ENCODE measurements around the gene FLVCR2. TPM values are rescaled to one million over a fixed set of nuclear protein-coding genes. Genes with fewer than 3 reads are reported as not detected.
A peak's percentile ranks its signal among the peaks of the same experiment; 100 is the strongest.
"Not testable (repeated sequence)": the region's sequence is repeated elsewhere in the genome, so short reads cannot be mapped to it uniquely, and the experiment has no call there.

FLVCR2 gene
- total RNA-seq, 2 experiments from 2014 or later: 0.50 to 4.4 TPM

DNA sequence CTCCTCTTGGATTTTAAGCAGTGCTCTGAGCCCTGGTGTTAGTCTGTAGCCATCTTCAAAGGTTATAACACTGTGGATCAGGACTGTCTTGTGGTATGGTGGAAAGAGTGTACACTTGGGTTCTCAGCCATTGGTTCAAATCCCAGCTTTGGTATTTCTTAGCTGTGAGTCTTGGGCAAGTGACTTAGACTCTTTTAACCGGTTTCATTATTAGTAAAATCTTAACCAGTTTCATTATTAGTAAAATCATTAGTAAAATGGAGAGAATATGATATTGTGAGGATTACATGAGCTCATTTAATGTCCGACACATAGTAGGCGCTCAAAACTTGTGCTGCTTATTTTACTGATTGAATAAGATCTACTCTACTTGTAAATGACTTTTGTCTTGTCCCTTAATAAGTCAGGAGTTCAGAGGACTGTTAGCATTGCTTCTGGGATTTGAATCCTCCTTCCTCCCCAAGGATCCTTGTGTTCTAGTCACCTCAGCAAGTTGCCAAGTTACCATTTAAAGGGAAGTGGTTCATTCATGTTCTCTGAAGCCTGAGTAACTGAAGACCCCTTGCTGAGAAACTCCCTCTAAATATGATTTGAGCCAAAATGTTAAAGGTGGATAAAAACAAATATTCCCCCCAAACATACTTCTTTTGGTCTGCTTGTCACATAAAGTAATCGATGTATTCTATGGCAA is 95.1 kb downstream of the FLVCR2 start:
- ChIA-PET CTCF (interaction anchor here (1.3 to 2.4 kb wide), 4 partner anchors 19 to 112 kb away, joined by 3 to 9 read pairs (median 4); no protein-coding TSS in a partner anchor), POLR2A (interaction anchor here (0.6 to 1.3 kb wide), 2 partner anchors 12 to 139 kb away, joined by 3 to 4 read pairs; partner anchors contain the start of genes ERG28 and TTLL5)
- Mint-ChIP-seq H3K4me3 (no peak overlapping the region), H3K4me1 (ENCODE audit: low read depth) (peaks cover 19% of the 10 kb centered on the region), H3K9me3 (peaks cover 4% of the 10 kb centered on the region), H3K27me3 (no peaks in the 10 kb centered on the region), H3K36me3 (ENCODE audit: low read depth) (peaks cover 34% of the 10 kb centered on the region), H3K27ac (peak overlapping the region; percentile 71)
- TF ChIP-seq CTCF (IDR thresholded peaks at IDR 0.05): no peak
- ATAC-seq (peak; percentile 87), DNase-seq (no peak)
- intact Hi-C loops (cut with micrococcal nuclease): no loop called here

- Mint-ChIP-seq H3K9me3 (peaks cover 4% of the 10 kb centered on the region), H3K27me3 (no peaks in the 10 kb centered on the region), H3K36me3 (ENCODE audit: low read depth) (peaks cover 23% of the 10 kb centered on the region), H3K4me3 (no peak overlapping the region), H3K4me1 (ENCODE audit: low read depth) (peaks cover 17% of the 10 kb centered on the region), H3K27ac (no peak overlapping the region)
- CTCF ChIA-PET: interaction anchor here (1.1 to 1.9 kb wide), 4 partner anchors 9 to 114 kb away, joined by 3 to 9 read pairs (median 4); no protein-coding TSS in a partner anchor
- no peak for TF ChIP-seq CTCF (IDR thresholded peaks at IDR 0.05)
- POLR2A ChIA-PET: no interaction called here
- intact Hi-C loops (cut with micrococcal nuclease): no loop called here
- ATAC-seq (no peak), DNase-seq (no peak)
Observed at GRCh38 chr14:75675265-75675960, 97.0 kb downstream of the FLVCR2 start.

GRCh38 chr14:75685910-75686309 is 107.5 kb downstream of the FLVCR2 start:
- TF ChIP-seq CTCF (IDR thresholded peaks at IDR 0.05): no peak
- ATAC-seq (no peak), DNase-seq (no peak)
- Mint-ChIP-seq H3K4me1 (ENCODE audit: low read depth) (peaks cover 6% of the 10 kb centered on the region), H3K36me3 (ENCODE audit: low read depth) (peaks cover 22% of the 10 kb centered on the region), H3K27me3 (no peaks in the 10 kb centered on the region), H3K27ac (no peak overlapping the region), H3K9me3 (no peaks in the 10 kb centered on the region), H3K4me3 (no peak overlapping the region)
- ChIA-PET POLR2A (interaction anchor here (0.7 kb wide), 1 partner anchor 29 kb away, joined by 4 read pairs; no protein-coding TSS in a partner anchor), CTCF (no interaction called here)
- intact Hi-C loops (cut with micrococcal nuclease): no loop called here

GRCh38 chr14:75689012-75689411 is 110.6 kb downstream of the FLVCR2 start:
- TF ChIP-seq CTCF (IDR thresholded peaks at IDR 0.05): no peak
- H3K36me3 Mint-ChIP-seq (ENCODE audit: low read depth): peaks cover 37% of the 10 kb centered on the region
- DNase-seq (no peak), ATAC-seq (no peak)
- H3K4me1 Mint-ChIP-seq (ENCODE audit: low read depth): peaks cover 6% of the 10 kb centered on the region
- no peak overlapping the region for H3K4me3 Mint-ChIP-seq
- CTCF ChIA-PET: interaction anchor here (0.6 to 3.8 kb wide), 2 partner anchors 21 to 25 kb away, joined by 3 to 16 read pairs; no protein-coding TSS in a partner anchor
- no peaks in the 10 kb centered on the region for H3K9me3 Mint-ChIP-seq
- intact Hi-C loops (cut with micrococcal nuclease): no loop called here
- no peak overlapping the region for H3K27ac Mint-ChIP-seq
- POLR2A ChIA-PET: no interaction called here
- no peaks in the 10 kb centered on the region for H3K27me3 Mint-ChIP-seq

GRCh38 chr14:75690010-75690409 is 111.6 kb downstream of the FLVCR2 start:
- no peak for TF ChIP-seq CTCF (IDR thresholded peaks at IDR 0.05)
- POLR2A ChIA-PET: no interaction called here
- DNase-seq (no peak), ATAC-seq (no peak)
- no peaks in the 10 kb centered on the region for H3K27me3 Mint-ChIP-seq
- CTCF ChIA-PET: interaction anchor here (3.8 kb wide), 1 partner anchor 20 kb away, joined by 16 read pairs; no protein-coding TSS in a partner anchor
- H3K27ac Mint-ChIP-seq: no peak overlapping the region
- peaks cover 6% of the 10 kb centered on the region for H3K4me1 Mint-ChIP-seq (ENCODE audit: low read depth)
- intact Hi-C loops (cut with micrococcal nuclease): no loop called here
- H3K9me3 Mint-ChIP-seq: peaks cover 5% of the 10 kb centered on the region
- H3K4me3 Mint-ChIP-seq: no peak overlapping the region
- H3K36me3 Mint-ChIP-seq (ENCODE audit: low read depth): peaks cover 42% of the 10 kb centered on the region

GRCh38 chr14:75695025-75695424 is 116.6 kb downstream of the FLVCR2 start:
- H3K4me3 Mint-ChIP-seq; H3K9me3 Mint-ChIP-seq; DNase-seq; ATAC-seq; H3K27me3 Mint-ChIP-seq; H3K4me1 Mint-ChIP-seq (ENCODE audit: low read depth); H3K27ac Mint-ChIP-seq; intact Hi-C loops (cut with micrococcal nuclease); POLR2A ChIA-PET: not testable (repeated sequence)
- CTCF ChIA-PET: interaction anchor here (1.9 kb wide), 1 partner anchor 14 kb away, joined by 5 read pairs; no protein-coding TSS in a partner anchor
- H3K36me3 Mint-ChIP-seq (ENCODE audit: low read depth): peaks cover 61% of the 10 kb centered on the region
